Osteocyte (in vitro differentiated cells): ENCODE results near the gene CNTNAP2. TPM values are rescaled to one million over a fixed set of nuclear protein-coding genes. Genes with fewer than 3 reads are reported as not detected.
"Not testable (repeated sequence)": the region's sequence is repeated elsewhere in the genome, so short reads cannot be mapped to it uniquely, and the experiment has no call there.

Source experiments
- DNase-seq: peaks from one replicate; pipeline ENCODE4 v3.0.0; 2021; ENCODE audit warnings: mixed read lengths; ENCODE audit not compliant: unreplicated experiment; ENCODE audit errors: extremely low spot score
- H3K27ac Mint-ChIP-seq: one replicate; pipeline ENCODE4 v1.8.0; 2021; ENCODE audit warnings: mild to moderate bottlenecking, mixed read lengths; ENCODE audit not compliant: unreplicated experiment
- H3K27me3 Mint-ChIP-seq: one replicate; pipeline ENCODE4 v1.8.0; 2021; ENCODE audit warnings: mixed read lengths; ENCODE audit not compliant: unreplicated experiment
- H3K36me3 Mint-ChIP-seq: one replicate; pipeline ENCODE4 v1.8.0; 2021; ENCODE audit warnings: mixed read lengths; ENCODE audit not compliant: unreplicated experiment
- H3K4me1 Mint-ChIP-seq: one replicate; pipeline ENCODE4 v1.8.0; 2021; ENCODE audit warnings: mixed read lengths; ENCODE audit not compliant: unreplicated experiment
- H3K4me3 Mint-ChIP-seq: one replicate; pipeline ENCODE4 v1.8.0; 2021; ENCODE audit warnings: mild to moderate bottlenecking, moderate library complexity, mixed read lengths; ENCODE audit not compliant: unreplicated experiment
- H3K9me3 Mint-ChIP-seq: one replicate; pipeline ENCODE4 v1.8.0; 2021; ENCODE audit warnings: mixed read lengths; ENCODE audit not compliant: unreplicated experiment
- total RNA-seq: library from RNA; stranded (reverse); gene quantifications from 2 replicates; pipeline ENCODE4 v1.2.1, GENCODE V29; 2021
- TF ChIP-seq, protein P1 (sequence below): fragments of 200-600 bp; sonication (generic); IDR thresholded peaks from 2 replicates; pipeline ENCODE4 v1.5.0; 2021; ENCODE audit warnings: antibody characterized with exemption, mild to moderate bottlenecking, moderate library complexity

Gene CNTNAP2
- total RNA-seq, 1 donor from 2014 or later = 1.4 TPM

DNA sequence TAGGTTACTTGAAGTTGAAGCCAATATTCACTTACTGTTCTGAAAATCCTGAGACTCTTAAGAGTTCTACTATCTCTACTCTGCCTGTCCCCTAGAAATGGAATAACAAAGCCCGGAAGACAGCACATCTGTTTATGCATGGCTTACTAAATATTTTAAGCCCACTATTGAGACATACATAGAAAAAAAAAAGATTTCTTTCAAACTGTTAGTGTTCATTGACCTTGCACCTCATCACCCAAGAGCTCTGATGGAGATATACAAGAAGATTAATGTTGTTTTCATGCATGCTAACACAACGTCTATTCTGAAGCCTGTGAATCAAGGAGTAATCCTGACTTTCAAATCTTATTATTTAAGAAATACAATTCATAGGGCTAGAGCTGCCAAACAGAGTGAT lies 1614.7 kb downstream of the CNTNAP2 start:
- no peak for DNase-seq
- TF ChIP-seq, protein P1, sequence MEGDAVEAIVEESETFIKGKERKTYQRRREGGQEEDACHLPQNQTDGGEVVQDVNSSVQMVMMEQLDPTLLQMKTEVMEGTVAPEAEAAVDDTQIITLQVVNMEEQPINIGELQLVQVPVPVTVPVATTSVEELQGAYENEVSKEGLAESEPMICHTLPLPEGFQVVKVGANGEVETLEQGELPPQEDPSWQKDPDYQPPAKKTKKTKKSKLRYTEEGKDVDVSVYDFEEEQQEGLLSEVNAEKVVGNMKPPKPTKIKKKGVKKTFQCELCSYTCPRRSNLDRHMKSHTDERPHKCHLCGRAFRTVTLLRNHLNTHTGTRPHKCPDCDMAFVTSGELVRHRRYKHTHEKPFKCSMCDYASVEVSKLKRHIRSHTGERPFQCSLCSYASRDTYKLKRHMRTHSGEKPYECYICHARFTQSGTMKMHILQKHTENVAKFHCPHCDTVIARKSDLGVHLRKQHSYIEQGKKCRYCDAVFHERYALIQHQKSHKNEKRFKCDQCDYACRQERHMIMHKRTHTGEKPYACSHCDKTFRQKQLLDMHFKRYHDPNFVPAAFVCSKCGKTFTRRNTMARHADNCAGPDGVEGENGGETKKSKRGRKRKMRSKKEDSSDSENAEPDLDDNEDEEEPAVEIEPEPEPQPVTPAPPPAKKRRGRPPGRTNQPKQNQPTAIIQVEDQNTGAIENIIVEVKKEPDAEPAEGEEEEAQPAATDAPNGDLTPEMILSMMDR = no peak
- Mint-ChIP-seq H3K9me3 (peaks cover 15% of the 10 kb centered on the region), H3K4me1 (no peaks in the 10 kb centered on the region), H3K4me3 (no peak overlapping the region), H3K27ac (no peak overlapping the region), H3K36me3 (no peaks in the 10 kb centered on the region), H3K27me3 (no peaks in the 10 kb centered on the region)

DNA sequence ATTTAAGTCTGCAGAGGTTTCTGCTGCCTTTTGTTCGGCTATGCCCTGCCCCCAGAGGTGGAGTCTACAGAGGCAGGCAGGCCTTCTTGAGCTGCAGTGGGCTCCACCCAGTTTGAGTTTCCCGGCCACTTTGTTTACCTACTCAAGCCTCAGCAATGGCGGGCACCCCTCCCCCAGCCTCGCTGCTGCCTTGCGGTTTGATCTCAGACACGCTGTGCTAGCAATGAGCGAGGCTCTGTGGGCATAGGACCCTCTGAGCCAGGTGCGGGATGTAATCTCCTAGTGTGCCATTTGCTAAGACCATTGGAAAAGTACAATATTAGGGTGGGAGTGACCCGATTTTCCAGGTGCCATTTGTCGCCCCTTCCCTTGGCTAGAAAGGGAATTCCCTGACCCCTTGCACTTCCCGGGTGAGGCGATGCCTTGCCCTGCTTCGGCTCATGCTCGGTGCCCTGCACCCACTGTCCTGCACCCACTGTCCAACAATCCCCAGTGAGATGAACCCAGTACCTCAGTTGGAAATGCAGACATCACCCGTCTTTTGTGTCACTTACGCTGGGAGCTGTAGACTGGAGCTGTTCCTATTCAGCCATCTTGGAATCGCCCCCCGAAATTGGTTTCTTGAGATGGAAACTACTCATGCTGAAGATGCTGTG lies 1621.1 kb downstream of the CNTNAP2 start:
- not testable (repeated sequence) for H3K27me3 Mint-ChIP-seq, H3K36me3 Mint-ChIP-seq, H3K4me1 Mint-ChIP-seq, H3K4me3 Mint-ChIP-seq, H3K27ac Mint-ChIP-seq, DNase-seq
- H3K9me3 Mint-ChIP-seq = peaks cover 30% of the 10 kb centered on the region

DNA sequence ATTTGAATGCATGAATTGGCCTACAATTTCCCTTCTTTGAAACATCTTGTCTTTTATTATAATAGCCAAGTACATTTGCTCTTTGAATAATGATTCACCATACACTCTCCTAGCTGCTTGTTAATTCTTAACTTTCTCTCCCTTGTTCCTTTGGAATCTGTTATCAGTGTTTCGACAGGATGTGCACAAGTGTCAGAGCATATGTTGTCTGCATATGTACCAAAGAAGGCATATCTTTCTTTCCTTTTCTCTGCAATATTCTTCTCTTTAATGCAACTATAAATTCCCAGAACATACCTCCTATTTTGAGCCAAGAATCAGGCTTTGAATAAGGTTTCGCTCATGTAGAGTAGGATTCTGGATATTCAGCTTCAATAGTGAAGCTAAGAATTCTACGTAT lies 1625.7 kb downstream of the CNTNAP2 start:
- H3K36me3 Mint-ChIP-seq = no peaks in the 10 kb centered on the region

DNA sequence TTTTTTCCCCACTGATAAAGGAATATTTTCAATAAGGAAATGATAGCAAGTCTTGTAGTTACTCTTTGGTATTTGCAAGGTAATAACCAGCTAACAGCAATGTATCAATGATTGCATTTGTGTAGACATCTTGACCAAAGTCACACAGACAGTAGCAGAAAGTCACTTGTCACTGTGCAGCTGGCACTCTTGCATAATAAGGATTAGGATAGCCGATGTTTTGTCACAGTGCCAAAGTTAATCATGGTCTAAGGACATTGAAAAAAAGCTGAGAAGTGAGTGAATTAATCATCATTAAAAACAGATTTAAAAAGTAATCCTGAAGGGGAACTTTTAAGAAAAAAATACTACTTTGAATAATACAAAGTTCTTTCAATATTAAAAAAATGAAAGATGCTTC lies 1639.7 kb downstream of the CNTNAP2 start:
- Mint-ChIP-seq H3K36me3 (no peaks in the 10 kb centered on the region), H3K9me3 (no peaks in the 10 kb centered on the region), H3K4me3 (no peak overlapping the region), H3K27ac (no peak overlapping the region), H3K27me3 (no peaks in the 10 kb centered on the region), H3K4me1 (peaks cover 4% of the 10 kb centered on the region)
- TF ChIP-seq, protein P1 = no peak
- no peak for DNase-seq

More for the DNA sequence above, 1625.7 kb downstream of the CNTNAP2 start:
- peaks cover 19% of the 10 kb centered on the region for H3K9me3 Mint-ChIP-seq
- no peak overlapping the region for H3K4me3 Mint-ChIP-seq
- TF ChIP-seq, protein P1 = no peak
- no peak for DNase-seq
- H3K27me3 Mint-ChIP-seq = peaks cover 6% of the 10 kb centered on the region
- no peak overlapping the region for H3K27ac Mint-ChIP-seq
- no peaks in the 10 kb centered on the region for H3K4me1 Mint-ChIP-seq

DNA sequence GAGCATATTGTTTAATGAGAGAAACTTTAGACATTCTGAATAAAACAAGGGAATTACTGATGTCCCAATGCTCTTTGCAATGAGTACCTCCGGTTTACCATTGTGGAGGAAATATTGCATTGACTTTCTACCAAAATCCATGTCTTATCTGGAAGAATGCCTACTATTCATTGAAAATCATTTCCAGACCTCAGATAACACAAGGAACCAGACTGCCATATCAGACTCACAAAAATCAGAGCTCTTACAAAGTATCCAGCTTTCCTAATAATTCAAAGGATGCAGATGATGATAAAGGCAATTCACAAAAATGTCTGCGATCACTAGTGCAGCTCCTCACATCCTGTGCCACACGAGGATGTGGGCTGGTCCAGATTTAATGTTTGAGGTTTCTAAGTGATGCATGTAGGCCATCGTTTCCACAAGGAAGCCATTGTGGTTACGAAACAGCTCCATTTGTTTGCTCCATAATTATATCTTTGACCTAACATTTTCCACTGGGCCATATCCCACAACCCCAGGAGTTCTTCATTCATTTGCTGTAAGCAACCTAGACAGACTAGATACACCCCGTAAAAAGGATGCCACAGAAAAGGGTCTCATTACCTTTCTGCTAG lies 1642.8 kb downstream of the CNTNAP2 start:
- H3K27ac Mint-ChIP-seq = no peak overlapping the region
- peaks cover 4% of the 10 kb centered on the region for H3K4me1 Mint-ChIP-seq
- no peak overlapping the region for H3K4me3 Mint-ChIP-seq
- H3K27me3 Mint-ChIP-seq = peaks cover 5% of the 10 kb centered on the region
- H3K36me3 Mint-ChIP-seq = no peaks in the 10 kb centered on the region
- TF ChIP-seq, protein P1 = no peak
- no peaks in the 10 kb centered on the region for H3K9me3 Mint-ChIP-seq
- DNase-seq = no peak
